Subcutaneous adipose tissue (tissue), 4 donors: Measurements from ENCODE around the gene NT5C. TPM values are rescaled to one million over a fixed set of nuclear protein-coding genes. Genes with fewer than 3 reads are reported as not detected.

Source experiments
- CTCF ChIP-seq: fragments of 450-650 bp; IDR thresholded peaks from one replicate; pipeline ENCODE4 v1.5.1; 2016; ENCODE audit warnings: low read depth, mild to moderate bottlenecking, control low read depth, antibody characterized with exemption, moderate library complexity
- total RNA-seq, 4 donors: library from RNA; depleted of rRNA; stranded (reverse); fragments of >200 nt; gene quantifications; one replicate each; pipeline ENCODE4 v1.1.0, GENCODE V29; 2016

Gene NT5C
- total RNA-seq, 4 donors from 2014 or later, result 35.4 to 92.3 (median 69.9) TPM

GRCh38 chr17:75163074-75163473 is 31.5 kb upstream of the NT5C start:
- no peak for TF ChIP-seq CTCF

- no peak for TF ChIP-seq CTCF
These were observed 28.7 kb upstream of the NT5C start for GRCh38 chr17:75160211-75160610.

- no peak for TF ChIP-seq CTCF
These were observed 27.9 kb upstream of the NT5C start for GRCh38 chr17:75159196-75160031.

GRCh38 chr17:75155191-75155601 is 23.7 kb upstream of the NT5C start:
- TF ChIP-seq CTCF, result no peak

- TF ChIP-seq CTCF, result no peak
These were observed 22.9 kb upstream of the NT5C start, which contains the start of gene JPT1 for GRCh38 chr17:75154195-75155106. JPT1 (minus strand) TSS chr17:75154512; CDS start chr17:75154397, 115 bp downstream.

GRCh38 chr17:75153780-75154194 is 22.2 kb upstream of the NT5C start:
- TF ChIP-seq CTCF, result no peak
